ENCODE measurements around the gene CWC25. TPM values are rescaled to one million over a fixed set of nuclear protein-coding genes. Genes with fewer than 3 reads are reported as not detected.

Gene CWC25
- total and polyA plus RNA-seq, 2 of the 13 experiments (the other 11 are each of a cell fraction or from before 2014, with no cell fraction given), result 15.6 to 22.7 TPM

DNA sequence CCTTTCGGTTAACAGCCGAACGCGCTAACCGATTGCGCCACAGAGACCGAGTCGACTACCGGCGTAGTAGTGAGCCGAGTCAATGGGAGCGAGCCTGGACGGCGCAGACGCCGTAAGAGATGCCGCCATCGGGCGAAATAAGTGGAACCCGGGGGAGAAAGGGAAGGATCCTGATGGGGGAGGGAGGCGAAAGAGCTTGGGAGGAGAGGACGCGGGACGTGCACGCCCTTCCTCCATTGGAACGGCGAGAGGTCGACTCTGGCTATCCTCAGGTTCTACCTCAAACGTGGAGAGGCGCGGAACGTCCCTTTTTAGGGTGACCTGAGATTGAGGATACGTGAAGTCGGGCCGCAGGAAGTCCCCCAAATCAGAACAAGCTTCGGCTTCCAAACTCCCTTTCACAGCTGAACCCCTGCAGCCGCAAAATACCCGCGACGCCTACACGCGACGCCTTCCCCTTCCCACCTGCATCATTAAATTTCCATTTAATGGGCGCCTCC, 73.3 kb downstream of the CWC25 start (continued):
- 0 out of 2 replicates have a peak, but pooled peaks have one; percentile 50 for TF ChIP-seq FOXO1 (CRISPR knock-in tag; IDR thresholded peaks at IDR 0.05)
- TF ChIP-seq GPN1 (CRISPR knock-in tag; IDR thresholded peaks at IDR 0.05; ENCODE audit: borderline replicate concordance), result no peak
- TF ChIP-seq ZNF468 (CRISPR knock-in tag; IDR thresholded peaks at IDR 0.05), result no peak
- 0 out of 2 replicates have a peak, but pooled peaks have one; percentile 65 for TF ChIP-seq ZSCAN22 (CRISPR knock-in tag; IDR thresholded peaks at IDR 0.05)
- TF ChIP-seq ETV5 (CRISPR knock-in tag; IDR thresholded peaks at IDR 0.05; ENCODE audit: borderline replicate concordance), result peak; percentile 75
- 0 out of 2 replicates have a peak, but pooled peaks have one; percentile 37 for TF ChIP-seq ZNF780A (CRISPR knock-in tag; IDR thresholded peaks at IDR 0.05)
- peak; percentile 85 for TF ChIP-seq YY1 (IDR thresholded peaks at IDR 0.05; ENCODE audit: insufficient read depth, insufficient replicate concordance, low read depth, low read length)
- TF ChIP-seq MXI1 (IDR thresholded peaks at IDR 0.05; ENCODE audit: borderline replicate concordance, low read depth, low read length), result peak; percentile 79; the same call in 1 of the 3 replicates
- peak; percentile 73; the same call in 1 of the 2 replicates for TF ChIP-seq FOXC1 (CRISPR knock-in tag; IDR thresholded peaks at IDR 0.05; ENCODE audit: borderline replicate concordance)
- TF ChIP-seq RFXAP (CRISPR knock-in tag; IDR thresholded peaks at IDR 0.05; ENCODE audit: borderline replicate concordance), result peak; percentile 74; the same call in 1 of the 2 replicates
- no peak for TF ChIP-seq KDM5A (IDR thresholded peaks at IDR 0.05; ENCODE audit: borderline replicate concordance, low read length)
- 0 out of 2 replicates have a peak, but pooled peaks have one; percentile 2 for TF ChIP-seq PAX8 (CRISPR knock-in tag; IDR thresholded peaks at IDR 0.05; ENCODE audit: borderline replicate concordance)
- TF ChIP-seq, protein P1, sequence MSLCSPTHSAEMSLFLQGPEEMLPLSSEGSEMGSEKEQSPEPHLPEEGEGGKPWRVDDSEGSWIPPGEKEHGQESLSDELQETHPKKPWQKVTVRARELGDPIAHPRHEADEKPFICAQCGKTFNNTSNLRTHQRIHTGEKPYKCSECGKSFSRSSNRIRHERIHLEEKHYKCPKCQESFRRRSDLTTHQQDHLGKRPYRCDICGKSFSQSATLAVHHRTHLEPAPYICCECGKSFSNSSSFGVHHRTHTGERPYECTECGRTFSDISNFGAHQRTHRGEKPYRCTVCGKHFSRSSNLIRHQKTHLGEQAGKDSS (CRISPR knock-in tag; IDR thresholded peaks at IDR 0.05; ENCODE audit: borderline replicate concordance, low read depth), result peak; percentile 81; the same call in 1 of the 2 replicates
- 0 out of 2 replicates have a peak, but pooled peaks have one; percentile 76 for TF ChIP-seq ZNF256 (CRISPR knock-in tag; conservative IDR thresholded peaks at IDR 0.05)
- TF ChIP-seq ZNF674 (CRISPR knock-in tag; IDR thresholded peaks at IDR 0.05; ENCODE audit: low read depth), result peak; percentile 45; the same call in 1 of the 2 replicates
- TF ChIP-seq HDAC2 (CRISPR knock-in tag; IDR thresholded peaks at IDR 0.05), result peak; percentile 72; the same call in 1 of the 2 replicates
- TF ChIP-seq SMAD1 (CRISPR knock-in tag; IDR thresholded peaks at IDR 0.05; ENCODE audit: borderline replicate concordance, low read depth), result no peak; the same call in 1 of the 2 replicates
- TF ChIP-seq, protein P2, sequence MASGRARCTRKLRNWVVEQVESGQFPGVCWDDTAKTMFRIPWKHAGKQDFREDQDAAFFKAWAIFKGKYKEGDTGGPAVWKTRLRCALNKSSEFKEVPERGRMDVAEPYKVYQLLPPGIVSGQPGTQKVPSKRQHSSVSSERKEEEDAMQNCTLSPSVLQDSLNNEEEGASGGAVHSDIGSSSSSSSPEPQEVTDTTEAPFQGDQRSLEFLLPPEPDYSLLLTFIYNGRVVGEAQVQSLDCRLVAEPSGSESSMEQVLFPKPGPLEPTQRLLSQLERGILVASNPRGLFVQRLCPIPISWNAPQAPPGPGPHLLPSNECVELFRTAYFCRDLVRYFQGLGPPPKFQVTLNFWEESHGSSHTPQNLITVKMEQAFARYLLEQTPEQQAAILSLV (CRISPR knock-in tag; IDR thresholded peaks at IDR 0.05; ENCODE audit: borderline replicate concordance), result peak; percentile 26; the same call in 1 of the 2 replicates
- TF ChIP-seq, protein P3, sequence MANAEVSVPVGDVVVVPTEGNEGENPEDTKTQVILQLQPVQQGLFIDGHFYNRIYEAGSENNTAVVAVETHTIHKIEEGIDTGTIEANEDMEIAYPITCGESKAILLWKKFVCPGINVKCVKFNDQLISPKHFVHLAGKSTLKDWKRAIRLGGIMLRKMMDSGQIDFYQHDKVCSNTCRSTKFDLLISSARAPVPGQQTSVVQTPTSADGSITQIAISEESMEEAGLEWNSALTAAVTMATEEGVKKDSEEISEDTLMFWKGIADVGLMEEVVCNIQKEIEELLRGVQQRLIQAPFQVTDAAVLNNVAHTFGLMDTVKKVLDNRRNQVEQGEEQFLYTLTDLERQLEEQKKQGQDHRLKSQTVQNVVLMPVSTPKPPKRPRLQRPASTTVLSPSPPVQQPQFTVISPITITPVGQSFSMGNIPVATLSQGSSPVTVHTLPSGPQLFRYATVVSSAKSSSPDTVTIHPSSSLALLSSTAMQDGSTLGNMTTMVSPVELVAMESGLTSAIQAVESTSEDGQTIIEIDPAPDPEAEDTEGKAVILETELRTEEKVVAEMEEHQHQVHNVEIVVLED (CRISPR knock-in tag; IDR thresholded peaks at IDR 0.05; ENCODE audit: borderline replicate concordance), result no peak
- TF ChIP-seq ZNF564 (CRISPR knock-in tag; IDR thresholded peaks at IDR 0.05), result peak; percentile 85; the same call in 1 of the 2 replicates
- TF ChIP-seq HMG20A (CRISPR knock-in tag; IDR thresholded peaks at IDR 0.05; ENCODE audit: borderline replicate concordance), result no peak
- peak; percentile 68 for TF ChIP-seq AGO1 (IDR thresholded peaks at IDR 0.05; ENCODE audit: low read depth, low read length, poor library complexity, severe bottlenecking)
- TF ChIP-seq, protein P4, sequence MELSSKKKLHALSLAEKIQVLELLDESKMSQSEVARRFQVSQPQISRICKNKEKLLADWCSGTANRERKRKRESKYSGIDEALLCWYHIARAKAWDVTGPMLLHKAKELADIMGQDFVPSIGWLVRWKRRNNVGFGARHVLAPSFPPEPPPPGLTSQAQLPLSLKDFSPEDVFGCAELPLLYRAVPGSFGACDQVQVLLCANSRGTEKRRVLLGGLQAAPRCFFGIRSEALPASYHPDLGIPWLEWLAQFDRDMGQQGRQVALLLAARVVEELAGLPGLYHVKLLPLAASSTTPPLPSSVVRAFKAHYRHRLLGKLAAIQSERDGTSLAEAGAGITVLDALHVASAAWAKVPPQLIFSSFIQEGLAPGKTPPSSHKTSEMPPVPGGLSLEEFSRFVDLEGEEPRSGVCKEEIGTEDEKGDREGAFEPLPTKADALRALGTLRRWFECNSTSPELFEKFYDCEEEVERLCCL (CRISPR knock-in tag; IDR thresholded peaks at IDR 0.05; ENCODE audit: borderline replicate concordance), result 0 out of 2 replicates have a peak, but pooled peaks have one; percentile 39

All from HepG2 (cell line).